ENCODE measurements around the gene ANKRD52. TPM values are rescaled to one million over a fixed set of nuclear protein-coding genes. Genes with fewer than 3 reads are reported as not detected.
"Not testable (repeated sequence)": the region's sequence is repeated elsewhere in the genome, so short reads cannot be mapped to it uniquely, and the experiment has no call there.

Gene ANKRD52
- total RNA-seq, 1 donor from 2014 or later = 56.1 TPM

- Mint-ChIP-seq H3K27me3 (no peaks in the 10 kb centered on the region), H3K4me3 (no peak overlapping the region), H3K36me3 (peaks cover 7% of the 10 kb centered on the region), H3K27ac (peak overlapping the region; percentile 59), H3K9me3 (no peaks in the 10 kb centered on the region), H3K4me1 (ENCODE audit: unreplicated experiment) (peaks cover 34% of the 10 kb centered on the region)
- TF ChIP-seq CTCF (conservative IDR thresholded peaks at IDR 0.05) = no peak
- DNase-seq (ENCODE audit: extremely low spot score, unreplicated experiment) = no peak
Measured at GRCh38 chr12:56296295-56296694, 38.1 kb upstream of the ANKRD52 start.

GRCh38 chr12:56293795-56294194 lies 35.6 kb upstream of the ANKRD52 start:
- no peak for TF ChIP-seq CTCF (conservative IDR thresholded peaks at IDR 0.05)
- H3K4me3 Mint-ChIP-seq = no peak overlapping the region
- H3K9me3 Mint-ChIP-seq = no peaks in the 10 kb centered on the region
- H3K36me3 Mint-ChIP-seq = peaks cover 9% of the 10 kb centered on the region
- H3K4me1 Mint-ChIP-seq (ENCODE audit: unreplicated experiment) = peaks cover 27% of the 10 kb centered on the region
- no peaks in the 10 kb centered on the region for H3K27me3 Mint-ChIP-seq
- no peak for DNase-seq (ENCODE audit: extremely low spot score, unreplicated experiment)
- no peak overlapping the region for H3K27ac Mint-ChIP-seq

GRCh38 chr12:56288705-56289387 lies 30.7 kb upstream of the ANKRD52 start:
- Mint-ChIP-seq H3K9me3 (no peaks in the 10 kb centered on the region), H3K36me3 (peaks cover 13% of the 10 kb centered on the region), H3K4me1 (ENCODE audit: unreplicated experiment) (peaks cover 6% of the 10 kb centered on the region), H3K4me3 (no peak overlapping the region), H3K27ac (no peak overlapping the region), H3K27me3 (no peaks in the 10 kb centered on the region)
- DNase-seq (ENCODE audit: extremely low spot score, unreplicated experiment) = no peak
- no peak for TF ChIP-seq CTCF (conservative IDR thresholded peaks at IDR 0.05)

GRCh38 chr12:56286044-56286830 lies 28.1 kb upstream of the ANKRD52 start:
- Mint-ChIP-seq H3K27me3 (no peaks in the 10 kb centered on the region), H3K4me3 (no peak overlapping the region), H3K27ac (no peak overlapping the region), H3K36me3 (peaks cover 19% of the 10 kb centered on the region), H3K9me3 (no peaks in the 10 kb centered on the region), H3K4me1 (ENCODE audit: unreplicated experiment) (peaks cover 1% of the 10 kb centered on the region)
- DNase-seq (ENCODE audit: extremely low spot score, unreplicated experiment) = no peak
- no peak for TF ChIP-seq CTCF (conservative IDR thresholded peaks at IDR 0.05)

GRCh38 chr12:56284263-56284662 lies 26.1 kb upstream of the ANKRD52 start:
- not testable (repeated sequence) for H3K4me1 Mint-ChIP-seq (ENCODE audit: unreplicated experiment); H3K27ac Mint-ChIP-seq; H3K4me3 Mint-ChIP-seq; DNase-seq (ENCODE audit: extremely low spot score, unreplicated experiment); H3K9me3 Mint-ChIP-seq; H3K27me3 Mint-ChIP-seq
- H3K36me3 Mint-ChIP-seq = peaks cover 23% of the 10 kb centered on the region

GRCh38 chr12:56282579-56282978 lies 24.4 kb upstream of the ANKRD52 start:
- Mint-ChIP-seq H3K4me3 (no peak overlapping the region), H3K27ac (no peak overlapping the region), H3K9me3 (no peaks in the 10 kb centered on the region), H3K36me3 (peaks cover 26% of the 10 kb centered on the region), H3K4me1 (ENCODE audit: unreplicated experiment) (no peaks in the 10 kb centered on the region), H3K27me3 (no peaks in the 10 kb centered on the region)
- DNase-seq (ENCODE audit: extremely low spot score, unreplicated experiment) = no peak
- no peak for TF ChIP-seq CTCF (conservative IDR thresholded peaks at IDR 0.05)
